ENCODE data around the gene SMIM13. TPM values are rescaled to one million over a fixed set of nuclear protein-coding genes. Genes with fewer than 3 reads are reported as not detected.

Gene SMIM13
- total RNA-seq, 2 donors from 2014 or later = 6.3 to 8.0 TPM

DNA sequence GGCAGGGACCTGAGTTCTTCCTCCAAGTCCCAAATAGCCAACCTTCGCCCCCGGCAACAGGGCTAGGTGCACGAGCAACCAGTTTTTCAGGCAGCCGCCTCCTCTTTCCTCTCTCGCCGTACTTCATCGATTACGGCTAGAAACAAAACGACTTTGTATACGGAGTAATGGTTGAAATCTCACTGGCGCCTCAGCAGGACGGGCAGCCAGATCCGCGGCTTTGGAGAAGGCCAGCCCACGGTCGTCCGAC, 333 bp upstream of the SMIM13 start:
- TF ChIP-seq CTCF (IDR thresholded peaks at IDR 0.05) = no peak
- Histone ChIP-seq H3K36me3 (no peaks in the 10 kb centered on the region), H3K4me3 (peak overlapping the region; percentile 75), H3K4me1 (peaks cover 7% of the 10 kb centered on the region), H3K27ac (peak overlapping the region; percentile 93), H3K9ac (ENCODE audit: low read depth in 2 of 2, low read length in 2 of 2) (peak overlapping the region; percentile 64 to 87), H3K27me3 (no peaks in the 10 kb centered on the region), H3K9me3 (no peaks in the 10 kb centered on the region)
- DNase-seq = no peak
- intact Hi-C loops (cut with DNase I) = no loop called here

DNA sequence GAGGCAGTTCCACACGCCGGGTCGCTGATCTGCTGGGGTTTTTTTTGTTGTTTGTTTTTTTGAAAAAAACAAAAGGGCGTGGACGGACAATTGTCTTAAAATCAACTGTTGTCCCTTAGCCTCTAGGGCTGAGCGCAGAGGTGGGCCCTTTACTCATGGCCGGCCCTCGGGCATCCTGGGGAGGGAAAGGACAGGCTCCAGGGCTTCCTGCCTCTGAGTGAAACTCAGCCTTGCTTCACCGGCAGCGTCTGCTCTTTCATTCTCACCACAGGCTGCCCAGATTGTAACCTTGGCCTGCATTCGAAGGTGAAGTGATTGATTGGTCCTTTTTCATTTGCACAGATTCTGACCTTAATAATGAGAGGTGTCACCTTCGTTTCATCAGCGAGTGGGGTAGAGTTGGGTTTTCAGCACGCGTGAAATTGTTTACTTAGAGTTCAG, 797 bp downstream of the SMIM13 start:
- peak; percentile 66 for DNase-seq
- Histone ChIP-seq H3K4me1 (peaks cover 7% of the 10 kb centered on the region), H3K36me3 (no peaks in the 10 kb centered on the region), H3K9ac (ENCODE audit: low read depth in 2 of 2, low read length in 2 of 2) (peak overlapping the region; percentile 75 to 94), H3K27ac (peak overlapping the region; percentile 93), H3K9me3 (no peaks in the 10 kb centered on the region), H3K4me3 (peak overlapping the region; percentile 75), H3K27me3 (no peaks in the 10 kb centered on the region)
- intact Hi-C loops (cut with DNase I) = no loop called here
- no peak for TF ChIP-seq CTCF (IDR thresholded peaks at IDR 0.05)

GRCh38 chr6:11094941-11095340, 1.3 kb downstream of the SMIM13 start:
- H3K9me3 ChIP-seq = no peaks in the 10 kb centered on the region
- DNase-seq = no peak
- H3K4me1 ChIP-seq = peaks cover 7% of the 10 kb centered on the region
- H3K36me3 ChIP-seq = no peaks in the 10 kb centered on the region
- H3K27me3 ChIP-seq = no peaks in the 10 kb centered on the region
- TF ChIP-seq CTCF (IDR thresholded peaks at IDR 0.05) = no peak
- peak overlapping the region; percentile 75 to 94 for H3K9ac ChIP-seq (ENCODE audit: low read depth in 2 of 2, low read length in 2 of 2)
- peak overlapping the region; percentile 93 for H3K27ac ChIP-seq
- intact Hi-C loops (cut with DNase I) = no loop called here
- peak overlapping the region; percentile 75 for H3K4me3 ChIP-seq

DNA sequence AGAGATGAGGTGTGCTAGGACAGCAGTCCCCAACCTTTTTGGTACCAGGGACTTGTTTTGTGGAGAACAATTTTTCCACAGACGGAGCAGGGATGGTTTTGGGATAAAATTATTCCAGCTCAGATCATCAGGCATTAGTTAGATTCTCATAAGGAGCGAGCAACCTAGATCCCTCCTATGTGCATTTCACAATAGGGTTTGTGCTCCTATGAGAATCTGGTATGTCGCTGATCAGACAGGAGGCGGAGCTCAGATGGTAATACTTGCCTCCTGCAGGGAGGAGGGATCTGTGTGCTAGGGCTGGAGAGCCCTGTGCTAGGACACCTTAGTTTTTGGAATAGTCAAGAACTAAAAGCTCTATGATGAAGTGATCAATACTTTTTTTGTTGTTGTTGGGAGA, 2.5 kb downstream of the SMIM13 start:
- DNase-seq = peak; percentile 42
- Histone ChIP-seq H3K27ac (no peak overlapping the region), H3K27me3 (no peaks in the 10 kb centered on the region), H3K4me1 (peaks cover 7% of the 10 kb centered on the region), H3K9me3 (no peaks in the 10 kb centered on the region), H3K9ac (ENCODE audit: low read depth in 2 of 2, low read length in 2 of 2) (no peak overlapping the region), H3K36me3 (no peaks in the 10 kb centered on the region), H3K4me3 (no peak overlapping the region)
- intact Hi-C loops (cut with DNase I) = no loop called here
- TF ChIP-seq CTCF (IDR thresholded peaks at IDR 0.05) = no peak

- no peak overlapping the region for H3K27ac ChIP-seq
- H3K27me3 ChIP-seq = no peaks in the 10 kb centered on the region
- intact Hi-C loops (cut with DNase I) = no loop called here
- H3K4me1 ChIP-seq = peaks cover 7% of the 10 kb centered on the region
- no peak for DNase-seq
- H3K4me3 ChIP-seq = no peak overlapping the region
- no peak overlapping the region for H3K9ac ChIP-seq (ENCODE audit: low read depth in 2 of 2, low read length in 2 of 2)
- H3K9me3 ChIP-seq = no peaks in the 10 kb centered on the region
- H3K36me3 ChIP-seq = no peaks in the 10 kb centered on the region
- TF ChIP-seq CTCF (IDR thresholded peaks at IDR 0.05) = no peak
Observed at GRCh38 chr6:11097476-11097875, 3.8 kb downstream of the SMIM13 start.

GRCh38 chr6:11098004-11098403, 4.4 kb downstream of the SMIM13 start:
- no peak for TF ChIP-seq CTCF (IDR thresholded peaks at IDR 0.05)
- H3K27ac ChIP-seq = no peak overlapping the region
- H3K9ac ChIP-seq (ENCODE audit: low read depth in 2 of 2, low read length in 2 of 2) = no peak overlapping the region
- intact Hi-C loops (cut with DNase I) = no loop called here
- H3K9me3 ChIP-seq = no peaks in the 10 kb centered on the region
- peaks cover 7% of the 10 kb centered on the region for H3K4me1 ChIP-seq
- no peaks in the 10 kb centered on the region for H3K36me3 ChIP-seq
- DNase-seq = no peak
- no peak overlapping the region for H3K4me3 ChIP-seq
- no peaks in the 10 kb centered on the region for H3K27me3 ChIP-seq
